CMK (cell line): ENCODE data around the gene CMTR2.
A peak's percentile ranks its signal among the peaks of the same experiment; 100 is the strongest.
"Not testable (repeated sequence)": the region's sequence is repeated elsewhere in the genome, so short reads cannot be mapped to it uniquely, and the experiment has no call there.

ENCODE experiments used
- DNase-seq: peaks from one replicate; pipeline ENCODE4 v3.0.0-alpha.2; 2010; ENCODE audit warnings: low read depth

CMTR2 gene

GRCh38 chr16:71288890-71289731 lies at the start of gene CMTR2:
Gene CMTR2, minus strand, starts transcription at chr16:71289402. Its CDS starts 3,482 bp downstream, at chr16:71285920.
- DNase-seq: peak; percentile 98

- no peak for DNase-seq
Measured at GRCh38 chr16:71338632-71339031, 49.4 kb upstream of the CMTR2 start.

GRCh38 chr16:71338193-71338592 lies 49.0 kb upstream of the CMTR2 start:
- DNase-seq: no peak

GRCh38 chr16:71337631-71338030 lies 48.4 kb upstream of the CMTR2 start:
- DNase-seq: no peak

GRCh38 chr16:71328151-71328550 lies 38.9 kb upstream of the CMTR2 start:
- DNase-seq: no peak

GRCh38 chr16:71327720-71328119 lies 38.5 kb upstream of the CMTR2 start:
- no peak for DNase-seq

GRCh38 chr16:71319999-71320398 lies 30.8 kb upstream of the CMTR2 start:
- DNase-seq: no peak

- DNase-seq: no peak
Measured at GRCh38 chr16:71315269-71315668, 26.1 kb upstream of the CMTR2 start.

- not testable (repeated sequence) for DNase-seq
Measured at GRCh38 chr16:71313591-71313990, 24.4 kb upstream of the CMTR2 start.

GRCh38 chr16:71311553-71312158 lies 22.5 kb upstream of the CMTR2 start:
- peak; percentile 7 for DNase-seq

GRCh38 chr16:71303938-71304337 lies 14.7 kb upstream of the CMTR2 start:
- no peak for DNase-seq

- DNase-seq: no peak
Measured at GRCh38 chr16:71297341-71297634, 8.1 kb upstream of the CMTR2 start.

GRCh38 chr16:71296584-71297340 lies 7.6 kb upstream of the CMTR2 start:
- DNase-seq: no peak

- DNase-seq: no peak
Measured at GRCh38 chr16:71295950-71296349, 6.7 kb upstream of the CMTR2 start.

- no peak for DNase-seq
Measured at GRCh38 chr16:71293919-71294318, 4.7 kb upstream of the CMTR2 start.

GRCh38 chr16:71292095-71292494 lies 2.9 kb upstream of the CMTR2 start:
- DNase-seq: not testable (repeated sequence)

- DNase-seq: no peak
Measured at GRCh38 chr16:71289732-71290062, 495 bp upstream of the CMTR2 start.

GRCh38 chr16:71288570-71288889 lies 672 bp downstream of the CMTR2 start:
- DNase-seq: no peak

- no peak for DNase-seq
Measured at GRCh38 chr16:71287911-71288310, 1.3 kb downstream of the CMTR2 start.

GRCh38 chr16:71287454-71287853 lies 1.7 kb downstream of the CMTR2 start:
- DNase-seq: no peak

GRCh38 chr16:71283612-71284011 lies 5.6 kb downstream of the CMTR2 start:
- DNase-seq: no peak

- DNase-seq: no peak
Measured at GRCh38 chr16:71282943-71283342, 6.3 kb downstream of the CMTR2 start.

GRCh38 chr16:71276589-71277334 lies 12.4 kb downstream of the CMTR2 start:
- no peak for DNase-seq
